SK-N-MC (cell line): Measurements from ENCODE around the gene NUDT1.

Experiments used
- EZH2 ChIP-seq: fragments of 200-600 bp; sonication (generic); IDR thresholded peaks from one replicate; pipeline ENCODE4 v1.6.1; 2017; ENCODE audit warnings: antibody characterized with exemption
- POLR2AphosphoS5 ChIP-seq: IDR thresholded peaks from 2 replicates; pipeline ENCODE4 v1.6.1; 2012; ENCODE audit warnings: mild to moderate bottlenecking, low read depth, low read length, borderline replicate concordance

GRCh38 chr7:2198760-2199159, 43.3 kb upstream of the NUDT1 start:
- TF ChIP-seq EZH2 (no peak), POLR2AphosphoS5 (no peak)
